ENCODE data around the gene STK36. TPM values are rescaled to one million over a fixed set of nuclear protein-coding genes. Genes with fewer than 3 reads are reported as not detected.

The STK36 gene
- total RNA-seq, 1 donor from 2014 or later = 42.7 TPM

- H3K27me3 Mint-ChIP-seq (ENCODE audit: low read depth) = no peaks in the 10 kb centered on the region
- no peak for TF ChIP-seq CTCF (IDR thresholded peaks at IDR 0.05)
- H3K4me3 Mint-ChIP-seq (ENCODE audit: unreplicated experiment) = no peak overlapping the region
- H3K36me3 Mint-ChIP-seq (ENCODE audit: low read depth) = peaks cover 17% of the 10 kb centered on the region
- no peak for DNase-seq (ENCODE audit: low spot score)
- peaks cover 34% of the 10 kb centered on the region for H3K4me1 Mint-ChIP-seq (ENCODE audit: low read depth)
- peak overlapping the region; percentile 36 for H3K27ac Mint-ChIP-seq (ENCODE audit: unreplicated experiment)
- H3K9me3 Mint-ChIP-seq (ENCODE audit: low read depth) = no peaks in the 10 kb centered on the region
These were observed 64.6 kb downstream of the STK36 start for GRCh38 chr2:218736531-218736930.

DNA sequence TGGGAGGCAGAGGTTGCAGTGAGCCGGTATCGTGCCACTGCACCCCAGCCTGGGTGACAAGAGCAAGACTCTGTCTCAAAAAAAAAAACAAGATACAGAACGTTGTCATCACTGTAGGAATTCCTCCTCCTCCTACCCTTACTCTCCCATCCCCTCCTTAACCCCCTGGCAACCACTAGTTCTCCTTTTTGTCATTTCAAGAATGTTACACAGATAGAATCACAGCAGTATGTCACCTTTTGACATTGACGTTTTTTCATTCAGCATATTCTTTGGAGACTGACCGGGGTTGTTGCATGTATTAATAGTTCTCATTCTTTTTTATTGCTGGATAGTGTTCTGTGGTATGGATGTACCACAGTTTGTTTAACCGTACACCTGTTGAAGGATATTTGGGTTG is 71.2 kb downstream of the STK36 start:
- DNase-seq (ENCODE audit: low spot score) = no peak
- H3K4me3 Mint-ChIP-seq (ENCODE audit: unreplicated experiment) = no peak overlapping the region
- no peaks in the 10 kb centered on the region for H3K9me3 Mint-ChIP-seq (ENCODE audit: low read depth)
- peaks cover 43% of the 10 kb centered on the region for H3K36me3 Mint-ChIP-seq (ENCODE audit: low read depth)
- H3K27ac Mint-ChIP-seq (ENCODE audit: unreplicated experiment) = no peak overlapping the region
- TF ChIP-seq CTCF (IDR thresholded peaks at IDR 0.05) = no peak
- peaks cover 14% of the 10 kb centered on the region for H3K4me1 Mint-ChIP-seq (ENCODE audit: low read depth)
- H3K27me3 Mint-ChIP-seq (ENCODE audit: low read depth) = no peaks in the 10 kb centered on the region

DNA sequence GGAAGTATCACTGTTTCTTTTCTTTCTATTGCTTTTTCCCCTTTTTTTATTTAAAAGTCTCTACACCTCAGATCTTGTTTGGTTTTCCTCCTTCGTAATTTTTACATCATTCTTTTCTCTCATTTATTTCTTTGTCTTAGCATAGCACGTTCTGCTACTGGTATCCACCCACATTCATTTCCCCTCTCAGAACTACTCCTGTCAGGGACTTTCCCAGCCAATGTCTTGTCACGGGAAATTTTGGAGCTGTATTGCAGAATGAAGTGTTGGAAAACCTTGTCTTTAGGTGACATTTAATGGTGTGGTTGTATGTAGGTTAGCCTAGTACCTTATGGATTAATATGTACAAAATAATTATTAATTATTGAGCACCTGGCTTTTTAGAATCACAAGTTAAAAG is 72.7 kb downstream of the STK36 start:
- peaks cover 46% of the 10 kb centered on the region for H3K36me3 Mint-ChIP-seq (ENCODE audit: low read depth)
- H3K27me3 Mint-ChIP-seq (ENCODE audit: low read depth) = no peaks in the 10 kb centered on the region
- no peak for DNase-seq (ENCODE audit: low spot score)
- H3K4me1 Mint-ChIP-seq (ENCODE audit: low read depth) = peaks cover 14% of the 10 kb centered on the region
- no peaks in the 10 kb centered on the region for H3K9me3 Mint-ChIP-seq (ENCODE audit: low read depth)
- no peak overlapping the region for H3K4me3 Mint-ChIP-seq (ENCODE audit: unreplicated experiment)
- TF ChIP-seq CTCF (IDR thresholded peaks at IDR 0.05) = no peak
- no peak overlapping the region for H3K27ac Mint-ChIP-seq (ENCODE audit: unreplicated experiment)

- peak overlapping the region; percentile 45 for H3K27ac Mint-ChIP-seq (ENCODE audit: unreplicated experiment)
- no peaks in the 10 kb centered on the region for H3K9me3 Mint-ChIP-seq (ENCODE audit: low read depth)
- TF ChIP-seq CTCF (IDR thresholded peaks at IDR 0.05) = no peak
- H3K27me3 Mint-ChIP-seq (ENCODE audit: low read depth) = no peaks in the 10 kb centered on the region
- H3K4me3 Mint-ChIP-seq (ENCODE audit: unreplicated experiment) = no peak overlapping the region
- peaks cover 14% of the 10 kb centered on the region for H3K4me1 Mint-ChIP-seq (ENCODE audit: low read depth)
- H3K36me3 Mint-ChIP-seq (ENCODE audit: low read depth) = peaks cover 47% of the 10 kb centered on the region
- DNase-seq (ENCODE audit: low spot score) = no peak
These were observed 73.3 kb downstream of the STK36 start for GRCh38 chr2:218745160-218745558.

DNA sequence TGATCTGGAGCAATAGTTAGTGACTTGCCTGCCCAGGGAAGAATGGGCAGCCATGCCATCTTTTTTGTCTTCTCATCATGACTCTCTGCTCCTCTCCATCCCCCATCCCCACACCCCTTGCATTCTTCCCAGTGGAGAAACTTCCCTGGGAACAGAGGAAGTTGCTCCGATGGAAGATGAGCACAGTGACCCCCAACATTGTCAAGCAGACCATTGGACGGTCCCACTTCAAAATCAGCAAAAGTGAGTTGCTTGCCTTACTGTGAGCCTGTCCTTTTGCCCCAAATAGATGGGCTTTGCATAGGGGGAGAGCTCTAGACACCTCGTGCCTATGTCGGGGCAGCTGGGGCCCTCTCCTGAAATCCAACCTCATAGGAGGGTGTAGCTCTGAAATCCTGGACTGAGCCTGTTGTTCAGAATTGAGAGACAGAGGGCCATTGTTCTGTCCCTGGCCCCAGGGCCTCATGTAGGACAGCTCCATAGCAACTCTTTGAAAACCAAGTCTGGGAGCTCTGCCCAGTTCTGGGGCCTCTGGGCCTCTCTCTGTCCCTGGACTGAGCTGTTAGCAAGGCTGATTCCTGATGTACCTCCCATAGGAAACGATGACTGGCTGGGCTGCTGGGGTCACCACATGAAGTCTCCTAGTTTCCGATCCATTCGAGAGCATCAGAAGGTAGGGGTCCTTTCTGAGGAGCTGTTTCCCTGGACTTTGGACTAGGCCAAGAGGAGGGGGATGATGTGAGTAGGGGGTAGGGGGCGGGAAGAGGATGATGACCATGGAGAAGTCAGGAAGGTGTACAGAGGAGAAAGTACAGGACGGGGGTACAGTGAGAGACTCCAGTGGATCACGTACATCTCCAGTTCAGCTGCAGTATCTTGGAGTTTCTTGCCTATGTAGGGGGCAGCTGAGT is 73.9 kb downstream of the STK36 start:
- DNase-seq (ENCODE audit: low spot score) = no peak
- peak overlapping the region; percentile 45 for H3K27ac Mint-ChIP-seq (ENCODE audit: unreplicated experiment)

More for the DNA sequence above, 73.9 kb downstream of the STK36 start:
- peaks cover 48% of the 10 kb centered on the region for H3K36me3 Mint-ChIP-seq (ENCODE audit: low read depth)
- H3K27me3 Mint-ChIP-seq (ENCODE audit: low read depth) = no peaks in the 10 kb centered on the region
- TF ChIP-seq CTCF (IDR thresholded peaks at IDR 0.05) = no peak
- H3K4me1 Mint-ChIP-seq (ENCODE audit: low read depth) = peaks cover 14% of the 10 kb centered on the region
- no peak overlapping the region for H3K4me3 Mint-ChIP-seq (ENCODE audit: unreplicated experiment)
- H3K9me3 Mint-ChIP-seq (ENCODE audit: low read depth) = no peaks in the 10 kb centered on the region

Data from chondrocyte (in vitro differentiated cells).